Measurements from ENCODE around the gene PTGR3.

Gene PTGR3

DNA sequence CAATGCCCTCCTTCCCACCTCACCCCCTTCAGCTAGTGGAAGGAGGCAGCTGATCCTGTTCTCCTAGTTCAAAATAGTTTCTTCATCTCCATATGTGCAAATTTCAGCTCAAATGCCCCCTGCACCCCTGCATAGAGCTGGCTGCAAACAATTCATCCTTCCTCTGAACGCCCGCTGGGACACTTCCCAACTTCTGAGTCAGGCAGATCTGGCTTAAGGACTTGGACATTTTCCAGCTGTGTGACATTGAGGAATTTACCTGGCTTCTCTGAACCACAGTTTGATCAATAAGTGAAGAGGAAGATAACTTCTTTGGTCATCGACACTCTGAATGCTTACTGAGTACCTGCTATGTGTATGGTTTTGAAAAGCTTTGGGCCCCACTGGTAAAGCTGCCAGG is 23.5 kb downstream of the PTGR3 start:
- H3K4me2 ChIP-seq (ENCODE audit: low read length), result no peak overlapping the region
- no peak overlapping the region for H2BK12ac ChIP-seq (ENCODE audit: low read length)
- H3K79me1 ChIP-seq (ENCODE audit: low read length), result no peaks in the 10 kb centered on the region
- no peak overlapping the region for H2BK5ac ChIP-seq (ENCODE audit: low read depth, low read length, poor library complexity)
- no peak overlapping the region for H2BK120ac ChIP-seq (ENCODE audit: insufficient read depth, low read length, poor library complexity)
- no peak overlapping the region for H3K4ac ChIP-seq (ENCODE audit: low read depth, low read length)
- no peak overlapping the region for H3K4me3 ChIP-seq (ENCODE audit: low read depth, low read length)
- no peak overlapping the region for H3K9ac ChIP-seq (ENCODE audit: low read length)
- no peak overlapping the region for H3K27ac ChIP-seq (ENCODE audit: low read depth, low read length)
- no peak overlapping the region for H4K8ac ChIP-seq (ENCODE audit: low read depth, low read length)
- H3K18ac ChIP-seq (ENCODE audit: low read length), result no peak overlapping the region
- no peak overlapping the region for H3K23ac ChIP-seq (ENCODE audit: low read length)
- no peaks in the 10 kb centered on the region for H3K9me3 ChIP-seq (ENCODE audit: insufficient read depth, low read depth, low read length)
- no peak overlapping the region for H2AK5ac ChIP-seq (ENCODE audit: low read length)
- H2AFZ ChIP-seq (ENCODE audit: insufficient read depth, low read length, poor library complexity), result no peak overlapping the region
- H3K36me3 ChIP-seq (ENCODE audit: control insufficient read depth in 1 of 2, insufficient read depth in 2 of 2, low read length in 2 of 2), result no peaks in the 10 kb centered on the region
- H4K91ac ChIP-seq (ENCODE audit: low read depth, low read length), result no peak overlapping the region
- DNase-seq, result no peak
- H3K79me2 ChIP-seq (ENCODE audit: control insufficient read depth, insufficient read depth, low read length, poor library complexity), result no peaks in the 10 kb centered on the region
- no peak overlapping the region for H4K12ac ChIP-seq (ENCODE audit: low read depth, low read length)
- no peak overlapping the region for H3K14ac ChIP-seq (ENCODE audit: low read length)
- H3K27me3 ChIP-seq (ENCODE audit: insufficient read depth, low read length), result no peaks in the 10 kb centered on the region
- WGBS (ENCODE audit: extremely low coverage, insufficient coverage, insufficient read length), result no CpG with 5 or more reads among the region's 3 CpGs
- H3K4me1 ChIP-seq (ENCODE audit: control insufficient read depth in 1 of 2, insufficient read depth in 2 of 2, low read length in 2 of 2), result peaks cover 8 to 9% of the 10 kb centered on the region in 2 experiments

DNA sequence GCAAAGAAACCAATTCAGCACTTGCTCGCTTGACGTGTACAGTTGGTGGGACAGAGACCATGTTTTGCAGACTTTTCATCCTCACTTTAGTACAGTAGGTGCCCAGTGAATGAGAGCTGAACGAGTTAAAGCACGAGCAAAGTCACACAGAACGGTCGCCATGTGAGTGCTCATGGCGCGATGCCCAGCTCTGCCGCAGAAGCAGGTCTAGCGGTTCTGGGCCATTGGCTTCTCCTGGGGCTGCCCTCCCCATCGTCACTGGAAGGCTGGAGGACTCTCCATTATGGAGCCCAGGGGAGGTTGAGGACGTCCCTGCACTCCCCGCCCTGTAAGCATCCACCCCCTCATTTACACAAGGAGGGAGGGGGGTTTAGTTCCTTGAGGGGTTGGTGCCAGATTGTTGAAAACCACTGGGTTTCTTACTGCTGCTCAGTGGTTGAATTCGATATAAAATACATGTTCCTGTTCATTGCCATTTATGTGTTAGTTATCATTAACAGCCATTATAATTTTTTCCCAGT is 24.9 kb downstream of the PTGR3 start:
- H3K18ac ChIP-seq (ENCODE audit: low read length), result no peak overlapping the region
- no peak overlapping the region for H4K91ac ChIP-seq (ENCODE audit: low read depth, low read length)
- H3K27ac ChIP-seq (ENCODE audit: low read depth, low read length), result no peak overlapping the region
- H3K79me1 ChIP-seq (ENCODE audit: low read length), result no peaks in the 10 kb centered on the region
- no peak overlapping the region for H2AFZ ChIP-seq (ENCODE audit: insufficient read depth, low read length, poor library complexity)
- H3K9ac ChIP-seq (ENCODE audit: low read length), result no peak overlapping the region
- H4K12ac ChIP-seq (ENCODE audit: low read depth, low read length), result no peak overlapping the region
- H2BK12ac ChIP-seq (ENCODE audit: low read length), result no peak overlapping the region
- H3K23ac ChIP-seq (ENCODE audit: low read length), result no peak overlapping the region
- no peak overlapping the region for H3K4me3 ChIP-seq (ENCODE audit: low read depth, low read length)
- WGBS (ENCODE audit: extremely low coverage, insufficient coverage, insufficient read length), result no CpG with 5 or more reads among the region's 14 CpGs
- peaks cover 8 to 9% of the 10 kb centered on the region in 2 experiments for H3K4me1 ChIP-seq (ENCODE audit: control insufficient read depth in 1 of 2, insufficient read depth in 2 of 2, low read length in 2 of 2)
- no peak overlapping the region for H3K4me2 ChIP-seq (ENCODE audit: low read length)
- no peak for DNase-seq
- H3K9me3 ChIP-seq (ENCODE audit: insufficient read depth, low read depth, low read length), result no peaks in the 10 kb centered on the region
- H3K4ac ChIP-seq (ENCODE audit: low read depth, low read length), result no peak overlapping the region
- no peaks in the 10 kb centered on the region for H3K27me3 ChIP-seq (ENCODE audit: insufficient read depth, low read length)
- no peak overlapping the region for H3K14ac ChIP-seq (ENCODE audit: low read length)
- H2BK5ac ChIP-seq (ENCODE audit: low read depth, low read length, poor library complexity), result no peak overlapping the region
- no peaks in the 10 kb centered on the region for H3K79me2 ChIP-seq (ENCODE audit: control insufficient read depth, insufficient read depth, low read length, poor library complexity)
- H4K8ac ChIP-seq (ENCODE audit: low read depth, low read length), result no peak overlapping the region
- H2AK5ac ChIP-seq (ENCODE audit: low read length), result no peak overlapping the region
- H3K36me3 ChIP-seq (ENCODE audit: control insufficient read depth in 1 of 2, insufficient read depth in 2 of 2, low read length in 2 of 2), result no peaks in the 10 kb centered on the region
- H2BK120ac ChIP-seq (ENCODE audit: insufficient read depth, low read length, poor library complexity), result no peak overlapping the region

DNA sequence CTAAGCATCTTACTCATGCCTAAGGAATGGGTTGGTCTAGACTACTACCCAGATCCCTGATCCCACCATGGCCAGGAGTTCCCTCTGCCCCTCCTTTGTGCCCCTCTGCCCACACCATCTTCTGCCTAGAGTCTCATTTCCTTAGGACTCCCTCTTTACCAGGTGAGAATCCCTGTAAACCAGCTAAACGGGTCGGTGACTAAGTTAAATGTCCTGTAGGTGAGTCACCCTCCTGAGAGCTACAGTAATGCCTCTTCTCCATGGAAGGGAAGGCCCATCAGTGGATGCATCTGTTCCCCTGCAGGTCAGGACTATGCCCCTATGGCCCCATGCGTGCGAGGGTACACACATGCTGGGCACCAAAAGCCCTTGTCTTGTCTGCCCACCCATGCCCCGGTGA is 25.4 kb downstream of the PTGR3 start:
- no peaks in the 10 kb centered on the region for H3K79me2 ChIP-seq (ENCODE audit: control insufficient read depth, insufficient read depth, low read length, poor library complexity)
- H3K9me3 ChIP-seq (ENCODE audit: insufficient read depth, low read depth, low read length), result no peaks in the 10 kb centered on the region
- no peak overlapping the region for H4K12ac ChIP-seq (ENCODE audit: low read depth, low read length)
- H4K8ac ChIP-seq (ENCODE audit: low read depth, low read length), result no peak overlapping the region
- no peak overlapping the region for H3K4me3 ChIP-seq (ENCODE audit: low read depth, low read length)
- no peak overlapping the region for H3K4me2 ChIP-seq (ENCODE audit: low read length)
- H3K4me1 ChIP-seq (ENCODE audit: control insufficient read depth in 1 of 2, insufficient read depth in 2 of 2, low read length in 2 of 2), result peaks cover 8 to 9% of the 10 kb centered on the region in 2 experiments
- no peak overlapping the region for H3K9ac ChIP-seq (ENCODE audit: low read length)
- H3K79me1 ChIP-seq (ENCODE audit: low read length), result no peaks in the 10 kb centered on the region
- no CpG with 5 or more reads among the region's 5 CpGs for WGBS (ENCODE audit: extremely low coverage, insufficient coverage, insufficient read length)
- H3K23ac ChIP-seq (ENCODE audit: low read length), result no peak overlapping the region
- H2BK5ac ChIP-seq (ENCODE audit: low read depth, low read length, poor library complexity), result no peak overlapping the region
- H3K18ac ChIP-seq (ENCODE audit: low read length), result no peak overlapping the region
- no peak overlapping the region for H2AK5ac ChIP-seq (ENCODE audit: low read length)
- DNase-seq, result peak; percentile 92 to 94
- H2BK120ac ChIP-seq (ENCODE audit: insufficient read depth, low read length, poor library complexity), result no peak overlapping the region
- no peak overlapping the region for H4K91ac ChIP-seq (ENCODE audit: low read depth, low read length)
- H2BK12ac ChIP-seq (ENCODE audit: low read length), result no peak overlapping the region
- no peak overlapping the region for H3K4ac ChIP-seq (ENCODE audit: low read depth, low read length)
- no peak overlapping the region for H3K27ac ChIP-seq (ENCODE audit: low read depth, low read length)
- no peaks in the 10 kb centered on the region for H3K27me3 ChIP-seq (ENCODE audit: insufficient read depth, low read length)
- no peaks in the 10 kb centered on the region for H3K36me3 ChIP-seq (ENCODE audit: control insufficient read depth in 1 of 2, insufficient read depth in 2 of 2, low read length in 2 of 2)
- no peak overlapping the region for H2AFZ ChIP-seq (ENCODE audit: insufficient read depth, low read length, poor library complexity)
- no peak overlapping the region for H3K14ac ChIP-seq (ENCODE audit: low read length)

DNA sequence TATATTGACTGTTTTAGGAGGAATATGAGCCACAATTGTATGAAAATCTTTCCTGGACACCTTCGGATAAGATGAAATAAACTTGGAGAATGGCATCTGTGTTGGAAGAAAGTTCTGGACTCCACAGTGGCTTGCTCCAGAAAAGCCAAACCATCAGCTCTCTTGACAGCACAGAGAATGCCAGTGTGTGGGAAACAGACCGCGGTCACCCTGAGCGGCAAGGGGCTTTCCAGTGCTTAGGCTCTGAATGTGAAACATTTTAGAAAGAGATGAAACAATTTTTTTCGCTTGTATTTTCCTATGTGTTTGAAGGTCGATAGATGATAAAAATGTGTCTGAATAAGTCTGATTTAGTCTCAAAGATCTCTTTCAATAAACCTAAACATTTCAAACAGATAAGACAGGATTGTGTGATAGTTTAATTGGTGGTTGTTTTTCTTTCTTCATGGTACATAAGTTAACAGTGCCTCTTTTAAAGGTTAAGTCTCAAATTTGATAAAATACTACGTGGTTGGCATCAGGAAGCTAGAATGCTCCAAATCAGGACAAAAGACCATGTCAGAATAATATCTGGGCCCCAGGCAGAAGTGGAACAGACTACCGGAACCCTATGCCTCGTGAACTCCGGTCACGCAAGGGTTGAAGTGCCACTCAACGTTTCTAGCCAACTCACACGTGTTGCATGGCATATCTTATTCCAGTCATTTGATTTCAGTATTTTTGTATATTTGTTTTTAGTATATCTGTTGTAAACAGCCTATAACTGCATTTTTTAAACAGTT is 28.9 kb downstream of the PTGR3 start:
- no peak overlapping the region for H3K4me2 ChIP-seq (ENCODE audit: low read length)
- no peak overlapping the region for H2AFZ ChIP-seq (ENCODE audit: insufficient read depth, low read length, poor library complexity)
- no peak overlapping the region for H4K12ac ChIP-seq (ENCODE audit: low read depth, low read length)
- H3K27me3 ChIP-seq (ENCODE audit: insufficient read depth, low read length), result no peaks in the 10 kb centered on the region
- no peak overlapping the region for H4K8ac ChIP-seq (ENCODE audit: low read depth, low read length)
- H2BK5ac ChIP-seq (ENCODE audit: low read depth, low read length, poor library complexity), result no peak overlapping the region
- H3K79me2 ChIP-seq (ENCODE audit: control insufficient read depth, insufficient read depth, low read length, poor library complexity), result no peaks in the 10 kb centered on the region
- H3K4ac ChIP-seq (ENCODE audit: low read depth, low read length), result no peak overlapping the region
- H3K36me3 ChIP-seq (ENCODE audit: control insufficient read depth in 1 of 2, insufficient read depth in 2 of 2, low read length in 2 of 2), result no peaks in the 10 kb centered on the region
- no peak overlapping the region for H2BK120ac ChIP-seq (ENCODE audit: insufficient read depth, low read length, poor library complexity)
- H3K27ac ChIP-seq (ENCODE audit: low read depth, low read length), result no peak overlapping the region
- no peak for DNase-seq
- H4K91ac ChIP-seq (ENCODE audit: low read depth, low read length), result no peak overlapping the region
- H2BK12ac ChIP-seq (ENCODE audit: low read length), result no peak overlapping the region
- H2AK5ac ChIP-seq (ENCODE audit: low read length), result no peak overlapping the region
- no peaks in the 10 kb centered on the region for H3K79me1 ChIP-seq (ENCODE audit: low read length)
- no peaks in the 10 kb centered on the region for H3K9me3 ChIP-seq (ENCODE audit: insufficient read depth, low read depth, low read length)
- peaks cover 8 to 9% of the 10 kb centered on the region in 2 experiments for H3K4me1 ChIP-seq (ENCODE audit: control insufficient read depth in 1 of 2, insufficient read depth in 2 of 2, low read length in 2 of 2)
- WGBS (ENCODE audit: extremely low coverage, insufficient coverage, insufficient read length), result no CpG with 5 or more reads among the region's 13 CpGs
- no peak overlapping the region for H3K4me3 ChIP-seq (ENCODE audit: low read depth, low read length)
- H3K23ac ChIP-seq (ENCODE audit: low read length), result no peak overlapping the region
- H3K14ac ChIP-seq (ENCODE audit: low read length), result no peak overlapping the region
- no peak overlapping the region for H3K18ac ChIP-seq (ENCODE audit: low read length)
- H3K9ac ChIP-seq (ENCODE audit: low read length), result no peak overlapping the region

Data from trophoblast cell (in vitro differentiated cells and primary cell).